ENCODE measurements around the gene ARHGDIB.

GRCh38 chr12:14997998-14998397 is 36.6 kb upstream of the ARHGDIB start:
- TF ChIP-seq ZSCAN29 (IDR thresholded peaks at IDR 0.05) (no peak), REST (IDR thresholded peaks at IDR 0.05; ENCODE audit: low read depth, low read length) (no peak), POLR2AphosphoS2 (IDR thresholded peaks at IDR 0.05; ENCODE audit: low read depth, low read length) (no peak), TARDBP (IDR thresholded peaks at IDR 0.05; ENCODE audit: borderline replicate concordance) (no peak), TCF12 (IDR thresholded peaks at IDR 0.05; ENCODE audit: low read depth, low read length) (no peak), PAX8 (IDR thresholded peaks at IDR 0.05) (no peak), USF1 (IDR thresholded peaks at IDR 0.05; ENCODE audit: borderline replicate concordance, extremely low read length, insufficient read depth, low read depth, low read length) (no peak), EZH2 (IDR thresholded peaks at IDR 0.05; ENCODE audit: borderline replicate concordance, control insufficient read depth, low read depth, low read length) (no peak)
- TF ChIP-seq, protein P1, sequence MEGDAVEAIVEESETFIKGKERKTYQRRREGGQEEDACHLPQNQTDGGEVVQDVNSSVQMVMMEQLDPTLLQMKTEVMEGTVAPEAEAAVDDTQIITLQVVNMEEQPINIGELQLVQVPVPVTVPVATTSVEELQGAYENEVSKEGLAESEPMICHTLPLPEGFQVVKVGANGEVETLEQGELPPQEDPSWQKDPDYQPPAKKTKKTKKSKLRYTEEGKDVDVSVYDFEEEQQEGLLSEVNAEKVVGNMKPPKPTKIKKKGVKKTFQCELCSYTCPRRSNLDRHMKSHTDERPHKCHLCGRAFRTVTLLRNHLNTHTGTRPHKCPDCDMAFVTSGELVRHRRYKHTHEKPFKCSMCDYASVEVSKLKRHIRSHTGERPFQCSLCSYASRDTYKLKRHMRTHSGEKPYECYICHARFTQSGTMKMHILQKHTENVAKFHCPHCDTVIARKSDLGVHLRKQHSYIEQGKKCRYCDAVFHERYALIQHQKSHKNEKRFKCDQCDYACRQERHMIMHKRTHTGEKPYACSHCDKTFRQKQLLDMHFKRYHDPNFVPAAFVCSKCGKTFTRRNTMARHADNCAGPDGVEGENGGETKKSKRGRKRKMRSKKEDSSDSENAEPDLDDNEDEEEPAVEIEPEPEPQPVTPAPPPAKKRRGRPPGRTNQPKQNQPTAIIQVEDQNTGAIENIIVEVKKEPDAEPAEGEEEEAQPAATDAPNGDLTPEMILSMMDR (IDR thresholded peaks at IDR 0.05 in 2 of 3, conservative IDR thresholded peaks at IDR 0.05 in 1 of 3; ENCODE audit: control insufficient read depth in 2 of 3, extremely low read depth in 1 of 3, insufficient read depth in 1 of 3, low read depth in 3 of 3, low read length in 3 of 3) = no peak

Data from GM12878 (cell line).